Measurements from ENCODE around the gene LIN7B. TPM values are rescaled to one million over a fixed set of nuclear protein-coding genes. Genes with fewer than 3 reads are reported as not detected.

The LIN7B gene
- total and polyA plus RNA-seq, 2 of the 13 experiments (the other 11 are each of a cell fraction or from before 2014, with no cell fraction given): 5.3 to 7.6 TPM

- no peak for TF ChIP-seq FIP1L1 (IDR thresholded peaks at IDR 0.05; ENCODE audit: borderline replicate concordance, insufficient read depth, low read depth, low read length)
- TF ChIP-seq ZBTB4 (CRISPR knock-in tag; IDR thresholded peaks at IDR 0.05; ENCODE audit: borderline replicate concordance): no peak
- no peak for TF ChIP-seq ZNF691 (CRISPR knock-in tag; IDR thresholded peaks at IDR 0.05; ENCODE audit: borderline replicate concordance, low read depth)
- TF ChIP-seq ZNF543 (CRISPR knock-in tag; IDR thresholded peaks at IDR 0.05): no peak
- no peak for TF ChIP-seq SSRP1 (CRISPR knock-in tag; IDR thresholded peaks at IDR 0.05)
- TF ChIP-seq USF2 (IDR thresholded peaks at IDR 0.05; ENCODE audit: low read depth, low read length): peak; percentile 90
- TF ChIP-seq USF2 (CRISPR knock-in tag; IDR thresholded peaks at IDR 0.05; ENCODE audit: borderline replicate concordance): peak; percentile 90; the same call in 1 of the 2 replicates
- no peak for TF ChIP-seq DR1 (CRISPR knock-in tag; IDR thresholded peaks at IDR 0.05)
- TF ChIP-seq ZBTB38 (CRISPR knock-in tag; IDR thresholded peaks at IDR 0.05): no peak; the same call in 1 of the 2 replicates
- TF ChIP-seq RORA (CRISPR knock-in tag; IDR thresholded peaks at IDR 0.05): no peak
- TF ChIP-seq ZNF761 (CRISPR knock-in tag; conservative IDR thresholded peaks at IDR 0.05): no peak
- TF ChIP-seq SATB2 (CRISPR knock-in tag; IDR thresholded peaks at IDR 0.05): no peak
- no peak; the same call in 1 of the 2 replicates for TF ChIP-seq HDAC1 (CRISPR knock-in tag; IDR thresholded peaks at IDR 0.05)
- no peak for TF ChIP-seq YEATS4 (CRISPR knock-in tag; IDR thresholded peaks at IDR 0.05; ENCODE audit: borderline replicate concordance)
- TF ChIP-seq PHB2 (IDR thresholded peaks at IDR 0.05; ENCODE audit: partially characterized antibody): no peak
- TF ChIP-seq ZNF746 (CRISPR knock-in tag; IDR thresholded peaks at IDR 0.05): no peak
- no peak for TF ChIP-seq PRPF4 (IDR thresholded peaks at IDR 0.05; ENCODE audit: low read depth, low read length, poor library complexity, severe bottlenecking)
- TF ChIP-seq ZNF235 (CRISPR knock-in tag; IDR thresholded peaks at IDR 0.05; ENCODE audit: borderline replicate concordance): no peak
- peak; percentile 95 for TF ChIP-seq ZNF3 (CRISPR knock-in tag; IDR thresholded peaks at IDR 0.05)
- peak; percentile 31 for TF ChIP-seq RARA (CRISPR knock-in tag; IDR thresholded peaks at IDR 0.05)
- TF ChIP-seq E2F5 (CRISPR knock-in tag; conservative IDR thresholded peaks at IDR 0.05): no peak
- 0 out of 2 replicates have a peak, but pooled peaks have one; percentile 44 for TF ChIP-seq ZNF33B (CRISPR knock-in tag; IDR thresholded peaks at IDR 0.05)
Observed at GRCh38 chr19:49113762-49114629, at the start of gene LIN7B (continued).

All from HepG2 (cell line).